OCI-LY7 (cell line): ENCODE measurements around the gene CFAP97D2. TPM values are rescaled to one million over a fixed set of nuclear protein-coding genes. Genes with fewer than 3 reads are reported as not detected.

Experiments
- BruUV-seq: library from RNA; stranded (reverse); fragments of 400-500 nt; replicated peaks from 2 replicates; lab custom pipeline; 2021; lab: Mats Ljungman, UMichigan
- CTCF ChIA-PET: fragments of 300-600 bp; sonication (Branson Sonifier 250); formaldehyde crosslinking; loops from one replicate; lab custom pipeline; 2022; ENCODE audit warnings: antibody characterized with exemption; ENCODE audit not compliant: unreplicated experiment; lab: Charles Lee
- POLR2A ChIA-PET: fragments of 300-600 bp; sonication (Branson Sonifier 250); formaldehyde crosslinking; loops from one replicate; lab custom pipeline; 2022; ENCODE audit warnings: antibody characterized with exemption; lab: Charles Lee
- DNase-seq: peaks from one replicate; pipeline ENCODE4 v3.0.0-alpha.2; 2015; ENCODE audit warnings: low spot score
- H2AFZ ChIP-seq: fragments of 200-600 bp; sonication (generic), shearing (Covaris generic); 2 replicates; pipeline ENCODE4 v1.6.1; 2014; ENCODE audit warnings: mild to moderate bottlenecking, antibody characterized with exemption, low read length, moderate library complexity
- H3K27ac ChIP-seq: fragments of 200-600 bp; sonication (generic); 2 replicates; pipeline ENCODE4 v1.5.1; 2014; ENCODE audit warnings: mixed run types, low read depth, mild to moderate bottlenecking, moderate library complexity, low read length, inconsistent platforms; ENCODE audit not compliant: poor library complexity, severe bottlenecking
- H3K36me3 ChIP-seq: fragments of 200-600 bp; sonication (generic); 2 replicates; pipeline ENCODE4 v1.6.1; 2014; ENCODE audit warnings: mild to moderate bottlenecking, antibody characterized with exemption, low read length, moderate library complexity, mixed read lengths; ENCODE audit not compliant: insufficient read depth
- H3K4me1 ChIP-seq: fragments of 200-600 bp; sonication (generic); 2 replicates; pipeline ENCODE4 v1.5.1; 2014; ENCODE audit warnings: mild to moderate bottlenecking, low read length; ENCODE audit not compliant: insufficient read depth, poor library complexity, severe bottlenecking
- H3K4me2 ChIP-seq: fragments of 200-600 bp; sonication (generic); 2 replicates; pipeline ENCODE4 v1.6.1; 2014; ENCODE audit warnings: mild to moderate bottlenecking, low read length
- H3K4me3 ChIP-seq: fragments of 200-600 bp; sonication (generic); 2 replicates; pipeline ENCODE4 v1.5.1; 2014; ENCODE audit warnings: mild to moderate bottlenecking, low read depth, low read length; ENCODE audit not compliant: poor library complexity, severe bottlenecking
- H3K79me2 ChIP-seq: fragments of 200-600 bp; sonication (generic); 2 replicates; pipeline ENCODE4 v1.6.1; 2016; ENCODE audit warnings: low read depth, mild to moderate bottlenecking, low read length, moderate library complexity, mixed read lengths; ENCODE audit not compliant: insufficient read depth
- H3K9me2 ChIP-seq: fragments of 200-600 bp; sonication (generic); 2 replicates; pipeline ENCODE4 v1.6.1; 2016; ENCODE audit warnings: mild to moderate bottlenecking, low read length, mixed read lengths; ENCODE audit not compliant: insufficient read depth
- H3K9me3 ChIP-seq: fragments of 200-600 bp; sonication (generic); 2 replicates; pipeline ENCODE4 v1.6.1; 2014; ENCODE audit warnings: mild to moderate bottlenecking, mixed run types, low read length, mixed read lengths
- H4K20me1 ChIP-seq: fragments of 200-600 bp; sonication (generic); 2 replicates; pipeline ENCODE4 v1.6.1; 2014; ENCODE audit warnings: mild to moderate bottlenecking, antibody characterized with exemption, low read length, moderate library complexity, mixed read lengths; ENCODE audit not compliant: insufficient read depth
- EZH2phosphoT487 ChIP-seq: fragments of 200-600 bp; sonication (generic); IDR thresholded peaks from 2 replicates; pipeline ENCODE4 v1.6.1; 2018; ENCODE audit warnings: low read depth, borderline replicate concordance, mild to moderate bottlenecking, mixed run types, antibody characterized with exemption, low read length, moderate library complexity, mixed read lengths
- intact Hi-C: fragments of 100-400 bp; cut with micrococcal nuclease; formaldehyde crosslinking; loops from one replicate; pipeline ENCODE4 v1.10.0; 2022; ENCODE audit not compliant: unreplicated experiment
- total RNA-seq, 2 experiments: library from RNA; depleted of rRNA in 1 of 2; stranded (reverse); fragments of >200 nt in 1 of 2; shearing (Covaris generic) in 1 of 2; gene quantifications; 2 replicates each; pipeline ENCODE4 v1.2.3, GENCODE V29; 2014 to 2022
- TF ChIP-seq, protein P1 (sequence below): fragments of 200-600 bp; sonication (generic); conservative IDR thresholded peaks from 2 replicates; pipeline ENCODE4 v1.5.1; 2014; ENCODE audit warnings: mild to moderate bottlenecking, antibody characterized with exemption, low read length, moderate library complexity, mixed read lengths

The CFAP97D2 gene
- total RNA-seq, 2 experiments from 2014 or later = not detected

DNA sequence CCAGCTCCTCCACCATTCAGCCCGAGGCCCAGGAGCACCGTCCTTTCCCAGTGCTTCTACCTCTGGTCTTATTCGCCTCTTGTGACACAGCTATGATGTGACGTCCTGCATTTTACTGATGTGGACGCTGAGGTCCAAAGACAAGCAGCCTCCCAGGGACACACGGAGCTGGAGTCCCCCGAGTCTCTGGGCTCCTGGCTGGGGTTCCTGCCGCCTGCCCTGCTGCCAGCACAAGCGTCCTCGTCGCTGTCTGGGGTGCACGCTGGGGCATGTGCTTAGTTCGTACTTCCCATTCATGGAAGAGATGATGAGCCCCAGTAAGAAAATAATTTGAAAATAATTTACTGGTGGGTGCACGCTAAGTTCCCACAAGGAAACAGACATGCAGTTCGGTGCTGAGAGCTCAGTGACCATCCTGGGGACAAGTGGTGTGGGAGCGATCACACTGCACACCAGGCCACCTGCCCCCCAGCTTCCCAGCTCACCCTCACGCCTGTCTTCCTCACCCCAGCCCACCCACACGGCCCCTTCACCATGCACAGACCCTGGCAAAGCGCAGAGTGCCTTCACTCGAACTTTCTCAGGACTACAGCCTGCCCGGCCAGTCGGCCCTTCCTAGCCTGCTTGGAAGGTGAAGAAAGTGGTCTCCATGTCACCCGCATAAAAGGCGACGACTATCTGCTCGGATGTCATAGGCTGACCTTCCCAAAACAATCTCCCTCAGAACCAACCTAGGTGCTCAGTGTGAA is 14.2 kb upstream of the CFAP97D2 start:
- Histone ChIP-seq H3K27ac (no peak overlapping the region), H2AFZ (no peak overlapping the region), H3K79me2 (no peaks in the 10 kb centered on the region), H3K9me2 (no peaks in the 10 kb centered on the region), H3K4me2 (no peak overlapping the region), H3K4me3 (no peak overlapping the region), H3K9me3 (no peaks in the 10 kb centered on the region), H3K4me1 (no peaks in the 10 kb centered on the region), H4K20me1 (no peaks in the 10 kb centered on the region), H3K36me3 (no peaks in the 10 kb centered on the region)
- BruUV-seq = no TSS peak
- TF ChIP-seq EZH2phosphoT487 = no peak
- TF ChIP-seq, protein P1, sequence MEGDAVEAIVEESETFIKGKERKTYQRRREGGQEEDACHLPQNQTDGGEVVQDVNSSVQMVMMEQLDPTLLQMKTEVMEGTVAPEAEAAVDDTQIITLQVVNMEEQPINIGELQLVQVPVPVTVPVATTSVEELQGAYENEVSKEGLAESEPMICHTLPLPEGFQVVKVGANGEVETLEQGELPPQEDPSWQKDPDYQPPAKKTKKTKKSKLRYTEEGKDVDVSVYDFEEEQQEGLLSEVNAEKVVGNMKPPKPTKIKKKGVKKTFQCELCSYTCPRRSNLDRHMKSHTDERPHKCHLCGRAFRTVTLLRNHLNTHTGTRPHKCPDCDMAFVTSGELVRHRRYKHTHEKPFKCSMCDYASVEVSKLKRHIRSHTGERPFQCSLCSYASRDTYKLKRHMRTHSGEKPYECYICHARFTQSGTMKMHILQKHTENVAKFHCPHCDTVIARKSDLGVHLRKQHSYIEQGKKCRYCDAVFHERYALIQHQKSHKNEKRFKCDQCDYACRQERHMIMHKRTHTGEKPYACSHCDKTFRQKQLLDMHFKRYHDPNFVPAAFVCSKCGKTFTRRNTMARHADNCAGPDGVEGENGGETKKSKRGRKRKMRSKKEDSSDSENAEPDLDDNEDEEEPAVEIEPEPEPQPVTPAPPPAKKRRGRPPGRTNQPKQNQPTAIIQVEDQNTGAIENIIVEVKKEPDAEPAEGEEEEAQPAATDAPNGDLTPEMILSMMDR = no peak
- POLR2A ChIA-PET = no interaction called here
- intact Hi-C loops = no loop called here
- no peak for DNase-seq
- CTCF ChIA-PET = no interaction called here

GRCh38 chr13:114166381-114167131 is 12.5 kb upstream of the CFAP97D2 start:
- H3K9me3 ChIP-seq = no peaks in the 10 kb centered on the region
- H3K79me2 ChIP-seq = no peaks in the 10 kb centered on the region
- H3K27ac ChIP-seq = no peak overlapping the region
- H3K9me2 ChIP-seq = no peaks in the 10 kb centered on the region
- ChIA-PET POLR2A (no interaction called here), CTCF (no interaction called here)
- intact Hi-C loops = no loop called here
- no peaks in the 10 kb centered on the region for H3K4me1 ChIP-seq
- no peak overlapping the region for H2AFZ ChIP-seq
- H3K36me3 ChIP-seq = no peaks in the 10 kb centered on the region
- no TSS peak for BruUV-seq
- no peak overlapping the region for H3K4me2 ChIP-seq
- TF ChIP-seq, protein P1 = no peak
- TF ChIP-seq EZH2phosphoT487 = no peak
- no peaks in the 10 kb centered on the region for H4K20me1 ChIP-seq
- no peak overlapping the region for H3K4me3 ChIP-seq
- DNase-seq = no peak

DNA sequence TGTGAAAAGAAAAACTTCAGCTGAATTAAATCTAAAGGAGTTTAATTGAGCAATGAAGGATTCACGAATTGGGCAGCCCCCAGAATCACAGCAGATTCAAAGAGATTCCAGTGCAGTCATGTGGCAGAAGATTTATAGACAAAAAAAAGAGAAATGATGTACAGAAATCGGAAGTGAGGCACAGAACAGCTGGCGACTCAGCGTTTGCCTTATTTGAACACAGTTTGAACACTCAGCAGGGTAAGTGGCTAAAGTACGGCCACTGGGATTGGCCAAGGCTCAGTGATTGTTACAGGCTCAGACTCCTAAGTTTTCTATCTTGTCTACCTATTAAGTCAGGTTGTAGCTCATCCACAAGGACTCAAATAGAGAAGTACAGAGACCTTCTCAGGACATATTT is 11.6 kb upstream of the CFAP97D2 start:
- TF ChIP-seq, protein P1 = no peak
- TF ChIP-seq EZH2phosphoT487 = no peak
- no peaks in the 10 kb centered on the region for H3K9me2 ChIP-seq
- ChIA-PET CTCF (no interaction called here), POLR2A (no interaction called here)
- intact Hi-C loops = no loop called here
- H3K9me3 ChIP-seq = no peaks in the 10 kb centered on the region
- H3K4me1 ChIP-seq = no peaks in the 10 kb centered on the region
- no peaks in the 10 kb centered on the region for H4K20me1 ChIP-seq
- H2AFZ ChIP-seq = no peak overlapping the region
- no TSS peak for BruUV-seq
- no peaks in the 10 kb centered on the region for H3K36me3 ChIP-seq
- no peak overlapping the region for H3K27ac ChIP-seq
- H3K4me2 ChIP-seq = no peak overlapping the region
- no peaks in the 10 kb centered on the region for H3K79me2 ChIP-seq
- H3K4me3 ChIP-seq = no peak overlapping the region
- no peak for DNase-seq
